Measurements from ENCODE around the gene PCSK2.

- TF ChIP-seq CTCF (conservative IDR thresholded peaks at IDR 0.05; ENCODE audit: low read depth, low read length) (no peak), EZH2 (IDR thresholded peaks at IDR 0.05; ENCODE audit: borderline replicate concordance, low read depth, low read length, poor library complexity, severe bottlenecking) (no peak)
Observed at GRCh38 chr20:17534077-17534476, 307.2 kb downstream of the PCSK2 start.

Measured in A673 (cell line).